ENCODE data around the gene ZNF831.

ZNF831 gene

GRCh38 chr20:59181936-59182335 is 18.3 kb downstream of the ZNF831 start:
- no peak for DNase-seq (ENCODE audit: low read depth)

GRCh38 chr20:59182401-59183044 is 18.9 kb downstream of the ZNF831 start:
- DNase-seq (ENCODE audit: low read depth): no peak

GRCh38 chr20:59183751-59184150 is 20.1 kb downstream of the ZNF831 start:
- no peak for DNase-seq (ENCODE audit: low read depth)

- DNase-seq (ENCODE audit: low read depth): no peak
Measured at GRCh38 chr20:59184880-59185447, 21.3 kb downstream of the ZNF831 start.

- DNase-seq (ENCODE audit: low read depth): no peak
Measured at GRCh38 chr20:59185809-59186208, 22.2 kb downstream of the ZNF831 start.

GRCh38 chr20:59190466-59190865 is 26.8 kb downstream of the ZNF831 start:
- DNase-seq (ENCODE audit: low read depth): no peak

- no peak for DNase-seq (ENCODE audit: low read depth)
Measured at GRCh38 chr20:59191036-59191755, 27.6 kb downstream of the ZNF831 start.

GRCh38 chr20:59191756-59192532 is 28.3 kb downstream of the ZNF831 start:
- DNase-seq (ENCODE audit: low read depth): no peak

GRCh38 chr20:59192533-59192896 is 28.9 kb downstream of the ZNF831 start:
- DNase-seq (ENCODE audit: low read depth): no peak

- DNase-seq (ENCODE audit: low read depth): no peak
Measured at GRCh38 chr20:59193325-59193724, 29.7 kb downstream of the ZNF831 start.

GRCh38 chr20:59194023-59194935 is 30.7 kb downstream of the ZNF831 start:
- DNase-seq (ENCODE audit: low read depth): no peak

- DNase-seq (ENCODE audit: low read depth): no peak
Measured at GRCh38 chr20:59195316-59195993, 31.8 kb downstream of the ZNF831 start.

- DNase-seq (ENCODE audit: low read depth): no peak
Measured at GRCh38 chr20:59204165-59204894, 40.7 kb downstream of the ZNF831 start.

- DNase-seq (ENCODE audit: low read depth): no peak
Measured at GRCh38 chr20:59205044-59205443, 41.4 kb downstream of the ZNF831 start.

GRCh38 chr20:59207235-59207634 is 43.6 kb downstream of the ZNF831 start:
- DNase-seq (ENCODE audit: low read depth): no peak

- DNase-seq (ENCODE audit: low read depth): peak; percentile 53
Measured at GRCh38 chr20:59207742-59208357, 44.2 kb downstream of the ZNF831 start.

GRCh38 chr20:59210186-59210585 is 46.6 kb downstream of the ZNF831 start:
- no peak for DNase-seq (ENCODE audit: low read depth)

- no peak for DNase-seq (ENCODE audit: low read depth)
Measured at GRCh38 chr20:59211208-59211765, 47.7 kb downstream of the ZNF831 start.

GRCh38 chr20:59214073-59214472 is 50.5 kb downstream of the ZNF831 start:
- no peak for DNase-seq (ENCODE audit: low read depth)
